Cortex of kidney (tissue), 1 donor: Measurements from ENCODE around the gene SRGAP1.
"Not testable (repeated sequence)": the region's sequence is repeated elsewhere in the genome, so short reads cannot be mapped to it uniquely, and the experiment has no call there.

Experiments used
- DNase-seq: peaks from one replicate; lab custom pipeline; 2025; lab: John Stamatoyannopoulos, UW

SRGAP1 gene

GRCh38 chr12:64085154-64085553 lies 240.7 kb downstream of the SRGAP1 start:
- DNase-seq = no peak

GRCh38 chr12:64085996-64086395 lies 241.5 kb downstream of the SRGAP1 start:
- DNase-seq = no peak

- no peak for DNase-seq
Measured at GRCh38 chr12:64086946-64087345, 242.4 kb downstream of the SRGAP1 start.

- DNase-seq = no peak
Measured at GRCh38 chr12:64087761-64088160, 243.3 kb downstream of the SRGAP1 start.

- no peak for DNase-seq
Measured at GRCh38 chr12:64088431-64089349, 244.2 kb downstream of the SRGAP1 start.

GRCh38 chr12:64090047-64090446 lies 245.5 kb downstream of the SRGAP1 start:
- DNase-seq = no peak

GRCh38 chr12:64091186-64091585 lies 246.7 kb downstream of the SRGAP1 start:
- no peak for DNase-seq

GRCh38 chr12:64092507-64093196 lies 248.2 kb downstream of the SRGAP1 start:
- no peak for DNase-seq

GRCh38 chr12:64093689-64094088 lies 249.2 kb downstream of the SRGAP1 start:
- no peak for DNase-seq

- DNase-seq = no peak
Measured at GRCh38 chr12:64097366-64098105, 253.0 kb downstream of the SRGAP1 start.

GRCh38 chr12:64098709-64099354 lies 254.3 kb downstream of the SRGAP1 start:
- DNase-seq = no peak

- no peak for DNase-seq
Measured at GRCh38 chr12:64099397-64099796, 254.9 kb downstream of the SRGAP1 start.

- no peak for DNase-seq
Measured at GRCh38 chr12:64102339-64102738, 257.8 kb downstream of the SRGAP1 start.

GRCh38 chr12:64103825-64104740 lies 259.6 kb downstream of the SRGAP1 start:
- DNase-seq = no peak

- no peak for DNase-seq
Measured at GRCh38 chr12:64105026-64105425, 260.5 kb downstream of the SRGAP1 start.

- no peak for DNase-seq
Measured at GRCh38 chr12:64107776-64108175, 263.3 kb downstream of the SRGAP1 start.

- no peak for DNase-seq
Measured at GRCh38 chr12:64109706-64110105, 265.2 kb downstream of the SRGAP1 start.

- DNase-seq = no peak
Measured at GRCh38 chr12:64110864-64111263, 266.4 kb downstream of the SRGAP1 start.

GRCh38 chr12:64116969-64117368 lies 272.5 kb downstream of the SRGAP1 start:
- DNase-seq = no peak

- no peak for DNase-seq
Measured at GRCh38 chr12:64120568-64120967, 276.1 kb downstream of the SRGAP1 start.

- not testable (repeated sequence) for DNase-seq
Measured at GRCh38 chr12:64121086-64121485, 276.6 kb downstream of the SRGAP1 start.
